Ishikawa (cell line): ENCODE measurements around the gene SLC24A1.

Source experiments
- CEBPB ChIP-seq: IDR thresholded peaks from 2 replicates; pipeline ENCODE4 v1.6.1; 2012
- CREB1 ChIP-seq: IDR thresholded peaks from 2 replicates; pipeline ENCODE4 v1.6.1; 2012; ENCODE audit warnings: low read depth
- EGR1 ChIP-seq: IDR thresholded peaks from 2 replicates; pipeline ENCODE4 v1.6.1; 2012
- EP300 ChIP-seq: IDR thresholded peaks from 2 replicates; pipeline ENCODE4 v1.6.1; 2012; ENCODE audit warnings: borderline replicate concordance
- FOXM1 ChIP-seq: IDR thresholded peaks from 2 replicates; pipeline ENCODE4 v1.6.1; 2012; ENCODE audit warnings: low read depth, borderline replicate concordance
- NFIC ChIP-seq: IDR thresholded peaks from 2 replicates; pipeline ENCODE4 v1.6.1; 2012
- RAD21 ChIP-seq: IDR thresholded peaks from 2 replicates; pipeline ENCODE4 v1.6.1; 2012; ENCODE audit warnings: low read depth
- TAF1 ChIP-seq: IDR thresholded peaks from 2 replicates; pipeline ENCODE4 v1.6.1; 2012; ENCODE audit warnings: low read depth, mild to moderate bottlenecking
- TCF12 ChIP-seq: IDR thresholded peaks from 2 replicates; pipeline ENCODE4 v1.6.1; 2012; ENCODE audit warnings: low read depth
- TEAD4 ChIP-seq: IDR thresholded peaks from 2 replicates; pipeline ENCODE4 v1.6.1; 2012
- USF1 ChIP-seq: IDR thresholded peaks from 2 replicates; pipeline ENCODE4 v1.6.1; 2012
- YY1 ChIP-seq: IDR thresholded peaks from 2 replicates; pipeline ENCODE4 v1.6.1; 2012; ENCODE audit warnings: low read depth
- ZBTB7A ChIP-seq: IDR thresholded peaks from 2 replicates; pipeline ENCODE4 v1.6.1; 2012; ENCODE audit warnings: low read depth
- TF ChIP-seq, protein P1 (sequence below): IDR thresholded peaks from 2 replicates; pipeline ENCODE4 v1.6.1; 2012; ENCODE audit warnings: low read depth, mild to moderate bottlenecking
- TF ChIP-seq, protein P2 (sequence below): IDR thresholded peaks from 2 replicates; pipeline ENCODE4 v1.6.1; 2012

Gene SLC24A1

GRCh38 chr15:65632780-65633375 lies 11.1 kb downstream of the SLC24A1 start:
- no peak for TF ChIP-seq TAF1
- no peak for TF ChIP-seq USF1
- TF ChIP-seq EP300, result no peak
- no peak for TF ChIP-seq NFIC
- no peak for TF ChIP-seq CREB1
- TF ChIP-seq, protein P1, sequence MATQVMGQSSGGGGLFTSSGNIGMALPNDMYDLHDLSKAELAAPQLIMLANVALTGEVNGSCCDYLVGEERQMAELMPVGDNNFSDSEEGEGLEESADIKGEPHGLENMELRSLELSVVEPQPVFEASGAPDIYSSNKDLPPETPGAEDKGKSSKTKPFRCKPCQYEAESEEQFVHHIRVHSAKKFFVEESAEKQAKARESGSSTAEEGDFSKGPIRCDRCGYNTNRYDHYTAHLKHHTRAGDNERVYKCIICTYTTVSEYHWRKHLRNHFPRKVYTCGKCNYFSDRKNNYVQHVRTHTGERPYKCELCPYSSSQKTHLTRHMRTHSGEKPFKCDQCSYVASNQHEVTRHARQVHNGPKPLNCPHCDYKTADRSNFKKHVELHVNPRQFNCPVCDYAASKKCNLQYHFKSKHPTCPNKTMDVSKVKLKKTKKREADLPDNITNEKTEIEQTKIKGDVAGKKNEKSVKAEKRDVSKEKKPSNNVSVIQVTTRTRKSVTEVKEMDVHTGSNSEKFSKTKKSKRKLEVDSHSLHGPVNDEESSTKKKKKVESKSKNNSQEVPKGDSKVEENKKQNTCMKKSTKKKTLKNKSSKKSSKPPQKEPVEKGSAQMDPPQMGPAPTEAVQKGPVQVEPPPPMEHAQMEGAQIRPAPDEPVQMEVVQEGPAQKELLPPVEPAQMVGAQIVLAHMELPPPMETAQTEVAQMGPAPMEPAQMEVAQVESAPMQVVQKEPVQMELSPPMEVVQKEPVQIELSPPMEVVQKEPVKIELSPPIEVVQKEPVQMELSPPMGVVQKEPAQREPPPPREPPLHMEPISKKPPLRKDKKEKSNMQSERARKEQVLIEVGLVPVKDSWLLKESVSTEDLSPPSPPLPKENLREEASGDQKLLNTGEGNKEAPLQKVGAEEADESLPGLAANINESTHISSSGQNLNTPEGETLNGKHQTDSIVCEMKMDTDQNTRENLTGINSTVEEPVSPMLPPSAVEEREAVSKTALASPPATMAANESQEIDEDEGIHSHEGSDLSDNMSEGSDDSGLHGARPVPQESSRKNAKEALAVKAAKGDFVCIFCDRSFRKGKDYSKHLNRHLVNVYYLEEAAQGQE, result no peak

- TF ChIP-seq TEAD4 (no peak), USF1 (no peak), ZBTB7A (no peak), YY1 (no peak), TCF12 (no peak), TAF1 (no peak), CREB1 (no peak), EP300 (no peak), EGR1 (no peak), RAD21 (no peak), FOXM1 (no peak), NFIC (no peak), CEBPB (no peak)
- TF ChIP-seq, protein P1, result no peak
- TF ChIP-seq, protein P2, sequence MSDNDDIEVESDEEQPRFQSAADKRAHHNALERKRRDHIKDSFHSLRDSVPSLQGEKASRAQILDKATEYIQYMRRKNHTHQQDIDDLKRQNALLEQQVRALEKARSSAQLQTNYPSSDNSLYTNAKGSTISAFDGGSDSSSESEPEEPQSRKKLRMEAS, result no peak
These were observed 12.0 kb downstream of the SLC24A1 start for GRCh38 chr15:65633752-65634151.

- TF ChIP-seq CEBPB (no peak), RAD21 (no peak), NFIC (no peak), TEAD4 (no peak), TCF12 (no peak), EGR1 (no peak), USF1 (no peak), YY1 (no peak), ZBTB7A (no peak), TAF1 (no peak), FOXM1 (no peak), CREB1 (no peak), EP300 (no peak)
- TF ChIP-seq, protein P2, result no peak
- TF ChIP-seq, protein P1, result no peak
These were observed 12.6 kb downstream of the SLC24A1 start for GRCh38 chr15:65634356-65634755.

- TF ChIP-seq, protein P1, result no peak
- TF ChIP-seq RAD21, result no peak
- TF ChIP-seq EP300, result no peak
- TF ChIP-seq TCF12, result no peak
- no peak for TF ChIP-seq CEBPB
- TF ChIP-seq TEAD4, result no peak
- TF ChIP-seq EGR1, result no peak
- no peak for TF ChIP-seq CREB1
- no peak for TF ChIP-seq USF1
- no peak for TF ChIP-seq FOXM1
- no peak for TF ChIP-seq TAF1
- TF ChIP-seq, protein P2, result no peak
- TF ChIP-seq NFIC, result no peak
- TF ChIP-seq YY1, result no peak
- no peak for TF ChIP-seq ZBTB7A
These were observed 16.4 kb downstream of the SLC24A1 start for GRCh38 chr15:65638109-65638508.
